ENCODE data around the gene RCAN2. TPM values are rescaled to one million over a fixed set of nuclear protein-coding genes. Genes with fewer than 3 reads are reported as not detected.

RCAN2 gene
- total RNA-seq, 5 donors from 2014 or later (not counting 1 experiment from before 2014, with no cell fraction given) = 0.15 to 2.5 (median 1.4) TPM

DNA sequence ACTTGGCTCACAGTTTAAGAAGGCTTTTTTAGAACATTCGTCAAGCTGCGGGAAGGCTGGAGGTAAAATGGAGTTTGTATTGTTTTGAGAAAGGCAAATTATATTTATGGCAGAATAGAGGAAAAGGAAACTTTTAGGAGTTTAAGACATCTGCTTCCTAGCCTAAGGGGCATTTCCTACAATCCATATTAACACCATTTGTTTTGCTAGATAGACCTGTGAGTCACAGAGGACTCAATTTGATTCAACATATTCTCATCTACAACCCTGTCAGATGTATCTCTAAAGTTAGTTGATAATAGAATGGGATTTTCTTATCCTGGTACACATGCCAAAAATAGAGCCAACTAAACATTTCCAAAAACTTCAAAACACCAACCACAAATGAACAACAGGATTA is 35.0 kb downstream of the RCAN2 start:
- no peak for DNase-seq
- no peaks in the 10 kb centered on the region for H3K4me1 Mint-ChIP-seq
- H3K9me3 Mint-ChIP-seq = no peaks in the 10 kb centered on the region
- Histone ChIP-seq H3K4me3 (ENCODE audit: control insufficient read depth in 1 of 2, extremely low read depth in 1 of 2, low read length in 1 of 2) (no peak overlapping the region), H3K27me3 (replicated peaks in 1 of 2; ENCODE audit: control insufficient read depth in 2 of 2, extremely low read depth in 1 of 2, insufficient read depth in 2 of 2, low read length in 1 of 2) (peaks cover 0 to 7% of the 10 kb centered on the region in 2 experiments), H3K9me3 (no peaks in the 10 kb centered on the region), H3K4me1 (ENCODE audit: control insufficient read depth in 1 of 2, extremely low read depth in 1 of 2, insufficient read depth in 2 of 2, low read length in 2 of 2) (no peaks in the 10 kb centered on the region), H3K36me3 (ENCODE audit: control insufficient read depth in 2 of 2, extremely low read depth in 1 of 2, insufficient read depth in 1 of 2, low read length in 1 of 2) (no peaks in the 10 kb centered on the region), H3K27ac (ENCODE audit: low read length) (no peak overlapping the region)
- H3K4me3 Mint-ChIP-seq = no peak overlapping the region
- ChIA-PET POLR2A (no interaction called here), CTCF (no interaction called here)
- H3K27ac Mint-ChIP-seq = no peak overlapping the region
- peaks cover 8 to 44% of the 10 kb centered on the region in 2 donors for H3K27me3 Mint-ChIP-seq
- WGBS (ENCODE audit: insufficient coverage) = no CpG with 5 or more reads among the region's 2 CpGs
- no peaks in the 10 kb centered on the region for H3K36me3 Mint-ChIP-seq
- ATAC-seq (replicated peaks in 1 of 4) = no peak

- ChIA-PET POLR2A (no interaction called here), CTCF (no interaction called here)
- no peaks in the 10 kb centered on the region for H3K4me1 Mint-ChIP-seq
- peaks cover 8 to 43% of the 10 kb centered on the region in 2 donors for H3K27me3 Mint-ChIP-seq
- H3K36me3 Mint-ChIP-seq = no peaks in the 10 kb centered on the region
- Histone ChIP-seq H3K27ac (ENCODE audit: low read length) (no peak overlapping the region), H3K9me3 (no peaks in the 10 kb centered on the region), H3K4me1 (ENCODE audit: control insufficient read depth in 1 of 2, extremely low read depth in 1 of 2, insufficient read depth in 2 of 2, low read length in 2 of 2) (no peaks in the 10 kb centered on the region), H3K27me3 (replicated peaks in 1 of 2; ENCODE audit: control insufficient read depth in 2 of 2, extremely low read depth in 1 of 2, insufficient read depth in 2 of 2, low read length in 1 of 2) (peaks cover 0 to 7% of the 10 kb centered on the region in 2 experiments), H3K36me3 (ENCODE audit: control insufficient read depth in 2 of 2, extremely low read depth in 1 of 2, insufficient read depth in 1 of 2, low read length in 1 of 2) (no peaks in the 10 kb centered on the region), H3K4me3 (ENCODE audit: control insufficient read depth in 1 of 2, extremely low read depth in 1 of 2, low read length in 1 of 2) (no peak overlapping the region)
- no peak for DNase-seq
- no peak overlapping the region for H3K4me3 Mint-ChIP-seq
- ATAC-seq (replicated peaks in 1 of 4) = no peak
- WGBS (ENCODE audit: insufficient coverage) = 100% methylated on average over 1 of the region's 1 CpG
- no peak overlapping the region for H3K27ac Mint-ChIP-seq
- H3K9me3 Mint-ChIP-seq = peaks cover 0 to 3% (median 0%) of the 10 kb centered on the region in 3 donors
Observed at GRCh38 chr6:46454691-46455090, 36.6 kb downstream of the RCAN2 start.

- ChIA-PET POLR2A (no interaction called here), CTCF (no interaction called here)
- H3K27ac ChIP-seq (ENCODE audit: low read length) = no peak overlapping the region
- H3K4me3 Mint-ChIP-seq = no peak overlapping the region
- H3K4me1 ChIP-seq (ENCODE audit: control insufficient read depth in 1 of 2, extremely low read depth in 1 of 2, insufficient read depth in 2 of 2, low read length in 2 of 2) = no peaks in the 10 kb centered on the region
- H3K4me3 ChIP-seq (ENCODE audit: control insufficient read depth in 1 of 2, extremely low read depth in 1 of 2, low read length in 1 of 2) = no peak overlapping the region
- no peak for ATAC-seq (replicated peaks in 1 of 4)
- peaks cover 0 to 3% (median 2%) of the 10 kb centered on the region in 3 donors for H3K9me3 Mint-ChIP-seq
- H3K4me1 Mint-ChIP-seq = no peaks in the 10 kb centered on the region
- no peak overlapping the region for H3K27ac Mint-ChIP-seq
- peaks cover 8 to 40% of the 10 kb centered on the region in 2 donors for H3K27me3 Mint-ChIP-seq
- no peaks in the 10 kb centered on the region for H3K36me3 Mint-ChIP-seq
- DNase-seq = no peak
- 86% methylated on average over 2 of the region's 3 CpGs for WGBS (ENCODE audit: insufficient coverage)
- H3K9me3 ChIP-seq = no peaks in the 10 kb centered on the region
- H3K36me3 ChIP-seq (ENCODE audit: control insufficient read depth in 2 of 2, extremely low read depth in 1 of 2, insufficient read depth in 1 of 2, low read length in 1 of 2) = no peaks in the 10 kb centered on the region
- peaks cover 0 to 5% of the 10 kb centered on the region in 2 experiments for H3K27me3 ChIP-seq (replicated peaks in 1 of 2; ENCODE audit: control insufficient read depth in 2 of 2, extremely low read depth in 1 of 2, insufficient read depth in 2 of 2, low read length in 1 of 2)
Observed at GRCh38 chr6:46453741-46454316, 37.4 kb downstream of the RCAN2 start.

DNA sequence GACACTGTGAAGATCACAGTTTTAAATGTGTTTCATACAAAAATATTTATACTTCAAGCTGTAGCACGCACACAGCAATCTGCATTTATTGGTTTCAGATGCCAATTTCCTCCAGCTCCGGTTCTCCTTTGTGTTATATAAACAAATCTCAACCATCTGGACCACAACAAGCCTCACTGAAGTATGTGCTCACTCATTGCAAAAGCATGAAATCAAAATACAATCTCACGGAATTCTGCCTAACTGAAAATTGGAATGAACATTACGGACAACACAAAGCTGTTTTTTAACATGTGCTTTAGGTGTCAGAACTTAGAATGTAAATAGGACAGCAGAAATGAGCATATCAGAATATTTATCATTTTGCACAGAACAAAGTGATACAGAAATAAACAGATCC is 38.0 kb downstream of the RCAN2 start:
- CTCF ChIA-PET = no interaction called here
- WGBS (ENCODE audit: insufficient coverage) = 65% methylated on average over 2 of the region's 4 CpGs
- POLR2A ChIA-PET = no interaction called here

GRCh38 chr6:46452312-46452917 is 38.8 kb downstream of the RCAN2 start:
- no peak overlapping the region for H3K4me3 ChIP-seq (ENCODE audit: control insufficient read depth in 1 of 2, extremely low read depth in 1 of 2, low read length in 1 of 2)
- H3K4me1 ChIP-seq (ENCODE audit: control insufficient read depth in 1 of 2, extremely low read depth in 1 of 2, insufficient read depth in 2 of 2, low read length in 2 of 2) = no peaks in the 10 kb centered on the region
- H3K9me3 ChIP-seq = no peaks in the 10 kb centered on the region
- CTCF ChIA-PET = no interaction called here
- H3K4me1 Mint-ChIP-seq = no peaks in the 10 kb centered on the region
- POLR2A ChIA-PET = no interaction called here
- H3K4me3 Mint-ChIP-seq = no peak overlapping the region
- H3K36me3 ChIP-seq (ENCODE audit: control insufficient read depth in 2 of 2, extremely low read depth in 1 of 2, insufficient read depth in 1 of 2, low read length in 1 of 2) = no peaks in the 10 kb centered on the region
- H3K27me3 ChIP-seq (replicated peaks in 1 of 2; ENCODE audit: control insufficient read depth in 2 of 2, extremely low read depth in 1 of 2, insufficient read depth in 2 of 2, low read length in 1 of 2) = peaks cover 0 to 2% of the 10 kb centered on the region in 2 experiments
- no CpG with 5 or more reads among the region's 3 CpGs for WGBS (ENCODE audit: insufficient coverage)
- peaks cover 0 to 10% (median 3%) of the 10 kb centered on the region in 3 donors for H3K9me3 Mint-ChIP-seq
- H3K27ac Mint-ChIP-seq = no peak overlapping the region
- DNase-seq (peak in 1 of 35 experiments; percentile 3), ATAC-seq (replicated peaks in 1 of 4) (no peak)
- no peak overlapping the region for H3K27ac ChIP-seq (ENCODE audit: low read length)
- peaks cover 8 to 36% of the 10 kb centered on the region in 2 donors for H3K27me3 Mint-ChIP-seq
- H3K36me3 Mint-ChIP-seq = no peaks in the 10 kb centered on the region

More for the DNA sequence above, 38.0 kb downstream of the RCAN2 start:
- DNase-seq (no peak), ATAC-seq (replicated peaks in 1 of 4) (no peak)
- Mint-ChIP-seq H3K27ac (no peak overlapping the region), H3K4me3 (no peak overlapping the region), H3K36me3 (no peaks in the 10 kb centered on the region), H3K9me3 (peaks cover 0 to 6% (median 3%) of the 10 kb centered on the region in 3 donors), H3K4me1 (no peaks in the 10 kb centered on the region), H3K27me3 (peaks cover 8 to 42% of the 10 kb centered on the region in 2 donors)
- H3K4me3 ChIP-seq (ENCODE audit: control insufficient read depth in 1 of 2, extremely low read depth in 1 of 2, low read length in 1 of 2) = no peak overlapping the region
- H3K9me3 ChIP-seq = no peaks in the 10 kb centered on the region
- no peaks in the 10 kb centered on the region for H3K36me3 ChIP-seq (ENCODE audit: control insufficient read depth in 2 of 2, extremely low read depth in 1 of 2, insufficient read depth in 1 of 2, low read length in 1 of 2)
- H3K27me3 ChIP-seq (replicated peaks in 1 of 2; ENCODE audit: control insufficient read depth in 2 of 2, extremely low read depth in 1 of 2, insufficient read depth in 2 of 2, low read length in 1 of 2) = peaks cover 0 to 2% of the 10 kb centered on the region in 2 experiments
- no peak overlapping the region for H3K27ac ChIP-seq (ENCODE audit: low read length)
- H3K4me1 ChIP-seq (ENCODE audit: control insufficient read depth in 1 of 2, extremely low read depth in 1 of 2, insufficient read depth in 2 of 2, low read length in 2 of 2) = no peaks in the 10 kb centered on the region

GRCh38 chr6:46451343-46451742 is 39.9 kb downstream of the RCAN2 start:
- no peaks in the 10 kb centered on the region for H3K4me1 ChIP-seq (ENCODE audit: control insufficient read depth in 1 of 2, extremely low read depth in 1 of 2, insufficient read depth in 2 of 2, low read length in 2 of 2)
- no peak overlapping the region for H3K27ac Mint-ChIP-seq
- H3K4me1 Mint-ChIP-seq = no peaks in the 10 kb centered on the region
- no peaks in the 10 kb centered on the region for H3K9me3 ChIP-seq
- H3K27me3 ChIP-seq (replicated peaks in 1 of 2; ENCODE audit: control insufficient read depth in 2 of 2, extremely low read depth in 1 of 2, insufficient read depth in 2 of 2, low read length in 1 of 2) = no peaks in the 10 kb centered on the region
- DNase-seq = no peak
- H3K4me3 Mint-ChIP-seq = no peak overlapping the region
- no peak overlapping the region for H3K4me3 ChIP-seq (ENCODE audit: control insufficient read depth in 1 of 2, extremely low read depth in 1 of 2, low read length in 1 of 2)
- no peaks in the 10 kb centered on the region for H3K36me3 Mint-ChIP-seq
- WGBS (ENCODE audit: insufficient coverage) = 11% methylated on average over 1 of the region's 4 CpGs
- peaks cover 2 to 32% of the 10 kb centered on the region in 2 donors for H3K27me3 Mint-ChIP-seq
- peaks cover 0 to 13% (median 3%) of the 10 kb centered on the region in 3 donors for H3K9me3 Mint-ChIP-seq
- no peaks in the 10 kb centered on the region for H3K36me3 ChIP-seq (ENCODE audit: control insufficient read depth in 2 of 2, extremely low read depth in 1 of 2, insufficient read depth in 1 of 2, low read length in 1 of 2)
- ChIA-PET CTCF (no interaction called here), POLR2A (no interaction called here)
- ATAC-seq (replicated peaks in 1 of 4) = no peak
- no peak overlapping the region for H3K27ac ChIP-seq (ENCODE audit: low read length)

All from T-cell (primary cell).